GM06990 (cell line): ENCODE results near the gene PIK3AP1.

Experiments used
- DNase-seq: peaks from one replicate; pipeline ENCODE4 v3.0.0-alpha.2; 2011; ENCODE audit not compliant: insufficient read length; ENCODE audit errors: extremely low read depth
- H3K27me3 ChIP-seq: replicated peaks from 2 replicates; pipeline ENCODE4 v1.6.0; 2011; ENCODE audit warnings: low read length; ENCODE audit not compliant: control insufficient read depth, insufficient read depth
- H3K36me3 ChIP-seq: 2 replicates; pipeline ENCODE4 v1.5.1; 2011; ENCODE audit warnings: low read length; ENCODE audit not compliant: control insufficient read depth, insufficient read depth
- H3K4me3 ChIP-seq: replicated peaks from 2 replicates; pipeline ENCODE4 v1.5.1; 2011; ENCODE audit warnings: low read depth, mild to moderate bottlenecking, control low read depth, low read length
- CTCF ChIP-seq: IDR thresholded peaks from 2 replicates; pipeline ENCODE4 v1.5.1; 2011; ENCODE audit warnings: low read length, control low read depth, mild to moderate bottlenecking, inconsistent platforms; ENCODE audit not compliant: insufficient read depth, poor library complexity, severe bottlenecking

The PIK3AP1 gene

GRCh38 chr10:96587264-96588059 is 132.9 kb downstream of the PIK3AP1 start:
- TF ChIP-seq CTCF, result no peak
- Histone ChIP-seq H3K36me3 (no peaks in the 10 kb centered on the region), H3K27me3 (no peaks in the 10 kb centered on the region), H3K4me3 (peak overlapping the region; percentile 75)
- no peak for DNase-seq

DNA sequence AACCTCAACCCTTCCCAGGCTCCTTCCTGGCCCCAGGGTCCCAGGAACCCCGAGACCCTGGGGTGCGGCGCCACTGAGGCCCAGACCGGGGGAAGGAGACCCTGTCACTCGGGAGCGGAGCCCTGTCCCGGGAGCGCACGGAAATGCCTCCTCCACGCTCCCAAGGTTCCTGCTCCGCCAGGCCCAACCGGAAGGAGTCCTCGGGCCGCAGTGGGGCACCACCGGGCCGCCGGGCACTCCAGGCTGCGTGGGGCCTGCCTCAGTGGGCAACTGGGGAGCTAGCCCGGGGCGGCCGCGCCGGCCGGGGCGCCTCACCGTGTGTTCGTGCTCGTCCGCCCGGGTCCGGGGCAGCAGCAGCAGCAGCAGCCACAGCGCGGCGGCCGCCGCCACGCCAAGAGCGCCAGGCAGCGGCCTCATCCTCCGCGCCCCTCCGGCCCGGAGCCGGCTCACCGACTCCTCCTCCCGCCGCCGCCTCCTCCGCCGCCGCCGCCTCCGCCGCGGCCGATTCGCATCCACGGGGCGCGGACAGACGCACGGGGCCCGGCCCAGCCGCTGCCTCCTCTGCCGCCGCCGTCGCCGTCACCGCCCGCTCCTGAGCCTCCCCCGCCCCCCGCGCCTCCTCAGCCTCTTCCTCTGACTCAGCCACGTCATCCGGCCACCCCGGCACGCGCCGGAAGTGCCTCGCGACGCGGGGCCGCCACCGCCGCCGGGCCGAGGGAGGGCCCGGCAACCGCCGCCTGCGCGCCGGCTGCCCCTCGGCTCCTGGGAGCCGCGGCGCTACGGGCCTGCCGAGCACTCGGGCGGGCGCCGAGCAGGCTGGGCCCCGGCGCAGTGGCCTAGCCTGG is 133.7 kb downstream of the PIK3AP1 start, which contains the start of gene TM9SF3:
TSS of gene TM9SF3 (minus strand) at position 594 of the 845 bp plus-strand sequence. CDS start at position 417, 177 bp downstream.
- H3K27me3 ChIP-seq, result no peaks in the 10 kb centered on the region
- DNase-seq, result peak; percentile 92
- H3K36me3 ChIP-seq, result no peaks in the 10 kb centered on the region
- H3K4me3 ChIP-seq, result peak within 1 kb of the TSS; percentile 97
- TF ChIP-seq CTCF, result no peak

GRCh38 chr10:96585736-96586418 is 134.4 kb downstream of the PIK3AP1 start:
- H3K4me3 ChIP-seq, result peak overlapping the region; percentile 97
- H3K27me3 ChIP-seq, result no peaks in the 10 kb centered on the region
- DNase-seq, result no peak
- no peaks in the 10 kb centered on the region for H3K36me3 ChIP-seq
- no peak for TF ChIP-seq CTCF

- Histone ChIP-seq H3K4me3 (no peak overlapping the region), H3K27me3 (no peaks in the 10 kb centered on the region), H3K36me3 (no peaks in the 10 kb centered on the region; the same call in 1 of the 2 replicates)
- TF ChIP-seq CTCF, result no peak
- DNase-seq, result no peak
Observed at GRCh38 chr10:96584474-96584873, 135.8 kb downstream of the PIK3AP1 start.

DNA sequence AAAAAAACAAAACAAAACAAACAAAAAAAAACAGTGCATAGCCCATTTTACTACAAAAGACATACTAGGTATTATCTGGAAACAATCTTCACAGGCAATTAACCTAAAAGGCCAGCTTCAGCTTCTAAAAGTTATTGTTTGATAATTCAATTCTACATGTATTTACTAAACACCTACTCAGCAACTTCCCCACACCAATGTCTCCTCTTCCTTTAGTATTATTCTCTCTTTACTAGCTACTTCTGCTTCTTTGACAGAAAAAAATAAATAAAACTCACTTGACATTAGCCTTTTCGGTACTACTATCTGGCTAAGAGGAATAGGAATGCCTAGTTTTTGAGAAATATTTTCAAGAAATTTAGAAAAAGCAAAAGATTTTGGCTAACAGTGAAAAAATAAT is 136.3 kb downstream of the PIK3AP1 start:
- no peak for TF ChIP-seq CTCF
- Histone ChIP-seq H3K4me3 (no peak overlapping the region), H3K27me3 (no peaks in the 10 kb centered on the region), H3K36me3 (no peaks in the 10 kb centered on the region; the same call in 1 of the 2 replicates)
- no peak for DNase-seq
